Keratinocyte (primary cell): ENCODE results near the gene DNAJB4.

ENCODE experiments used
- EZH2 ChIP-seq: IDR thresholded peaks from one replicate; pipeline ENCODE4 v1.6.1; 2012; ENCODE audit warnings: inconsistent platforms, mild to moderate bottlenecking, low read length, moderate library complexity
- TF ChIP-seq, protein P1 (sequence below), 3 experiments: IDR thresholded peaks in 1 of 3; conservative IDR thresholded peaks in 1 of 3; optimal IDR thresholded peaks in 1 of 3; 2 replicates in 2 of 3; 3 replicates in 1 of 3; pipeline versions ENCODE3 to v1.5.1; 2011; ENCODE audit warnings: low read length in 3 of 3, mild to moderate bottlenecking in 3 of 3, moderate library complexity in 2 of 3, control low read depth in 1 of 3, inconsistent platforms in 1 of 3; ENCODE audit not compliant: insufficient read depth in 2 of 3; ENCODE audit errors: extremely low read depth in 1 of 3

DNA sequence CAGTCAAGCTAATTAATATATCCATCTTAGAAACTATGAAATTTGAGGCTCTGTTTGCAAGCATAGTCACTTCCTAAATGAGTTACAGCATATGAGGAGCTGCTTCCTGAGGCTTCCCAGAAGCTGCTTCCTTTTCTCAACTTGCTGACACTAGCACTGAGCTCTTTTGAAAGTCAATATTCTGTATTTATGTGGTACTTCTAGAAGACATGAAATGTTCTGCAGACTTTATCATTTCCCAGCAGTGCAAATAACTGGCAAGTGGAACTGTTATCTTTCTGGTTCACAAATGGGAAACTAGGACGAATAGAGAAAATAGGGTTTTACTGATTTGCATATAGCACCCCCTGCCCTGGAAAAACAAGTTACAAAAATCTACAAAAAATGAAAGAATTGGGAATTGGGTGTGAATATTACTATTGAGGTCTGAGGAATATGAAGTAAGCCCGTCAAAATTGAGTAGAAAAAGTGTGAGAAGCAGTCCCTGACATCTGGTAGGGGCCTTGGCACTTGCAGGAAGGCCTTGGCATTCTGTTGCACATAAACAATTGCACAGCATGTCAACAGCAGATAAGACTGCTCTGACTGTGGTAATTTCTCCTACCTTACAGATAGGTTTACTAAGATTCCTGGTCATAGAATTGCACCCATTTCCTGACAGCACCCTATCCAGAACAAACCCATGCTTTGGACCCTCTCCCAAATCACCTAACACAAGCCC lies 48.1 kb downstream of the DNAJB4 start:
- TF ChIP-seq EZH2: no peak
- TF ChIP-seq, protein P1, sequence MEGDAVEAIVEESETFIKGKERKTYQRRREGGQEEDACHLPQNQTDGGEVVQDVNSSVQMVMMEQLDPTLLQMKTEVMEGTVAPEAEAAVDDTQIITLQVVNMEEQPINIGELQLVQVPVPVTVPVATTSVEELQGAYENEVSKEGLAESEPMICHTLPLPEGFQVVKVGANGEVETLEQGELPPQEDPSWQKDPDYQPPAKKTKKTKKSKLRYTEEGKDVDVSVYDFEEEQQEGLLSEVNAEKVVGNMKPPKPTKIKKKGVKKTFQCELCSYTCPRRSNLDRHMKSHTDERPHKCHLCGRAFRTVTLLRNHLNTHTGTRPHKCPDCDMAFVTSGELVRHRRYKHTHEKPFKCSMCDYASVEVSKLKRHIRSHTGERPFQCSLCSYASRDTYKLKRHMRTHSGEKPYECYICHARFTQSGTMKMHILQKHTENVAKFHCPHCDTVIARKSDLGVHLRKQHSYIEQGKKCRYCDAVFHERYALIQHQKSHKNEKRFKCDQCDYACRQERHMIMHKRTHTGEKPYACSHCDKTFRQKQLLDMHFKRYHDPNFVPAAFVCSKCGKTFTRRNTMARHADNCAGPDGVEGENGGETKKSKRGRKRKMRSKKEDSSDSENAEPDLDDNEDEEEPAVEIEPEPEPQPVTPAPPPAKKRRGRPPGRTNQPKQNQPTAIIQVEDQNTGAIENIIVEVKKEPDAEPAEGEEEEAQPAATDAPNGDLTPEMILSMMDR (optimal IDR thresholded peaks at IDR 0.05 in 1 of 3, IDR thresholded peaks at IDR 0.05 in 1 of 3, conservative IDR thresholded peaks at IDR 0.05 in 1 of 3; ENCODE audit: extremely low read depth in 1 of 3, insufficient read depth in 2 of 3, low read length in 3 of 3): no peak
